Fibroblast of pulmonary artery (primary cell): ENCODE data around the gene TENM4.

Source experiments
- DNase-seq: peaks from one replicate; pipeline ENCODE4 v3.0.0-alpha.2; 2010; ENCODE audit warnings: low read depth
- H3K4me3 ChIP-seq: replicated peaks from 2 replicates; pipeline ENCODE4 v1.5.1; 2011; ENCODE audit warnings: low read depth, mild to moderate bottlenecking, control low read depth, low read length, moderate library complexity
- CTCF ChIP-seq: IDR thresholded peaks from 2 replicates; pipeline ENCODE4 v1.5.1; 2011; ENCODE audit warnings: mild to moderate bottlenecking, control low read depth, low read length, inconsistent platforms; ENCODE audit errors: missing control alignments

TENM4 gene

GRCh38 chr11:78952890-78953289 lies 487.9 kb downstream of the TENM4 start:
- no peak for TF ChIP-seq CTCF
- DNase-seq, result no peak
- no peak overlapping the region for H3K4me3 ChIP-seq

GRCh38 chr11:78952175-78952574 lies 488.7 kb downstream of the TENM4 start:
- DNase-seq, result no peak
- no peak overlapping the region for H3K4me3 ChIP-seq

GRCh38 chr11:78949976-78950690 lies 490.7 kb downstream of the TENM4 start:
- DNase-seq, result no peak
- TF ChIP-seq CTCF, result no peak
- no peak overlapping the region for H3K4me3 ChIP-seq

More at GRCh38 chr11:78952175-78952574, 488.7 kb downstream of the TENM4 start:
- no peak for TF ChIP-seq CTCF

GRCh38 chr11:78946945-78947902 lies 493.6 kb downstream of the TENM4 start:
- DNase-seq, result no peak
- no peak overlapping the region for H3K4me3 ChIP-seq
- no peak for TF ChIP-seq CTCF

GRCh38 chr11:78943841-78944240 lies 497.0 kb downstream of the TENM4 start:
- TF ChIP-seq CTCF, result no peak
- no peak overlapping the region for H3K4me3 ChIP-seq
- DNase-seq, result no peak

- no peak overlapping the region for H3K4me3 ChIP-seq
- no peak for TF ChIP-seq CTCF
- no peak for DNase-seq
Measured at GRCh38 chr11:78943154-78943553, 497.7 kb downstream of the TENM4 start.
